HG03060 (cell line): ENCODE results near the gene PRKCG.
A peak's percentile ranks its signal among the peaks of the same experiment; 100 is the strongest.
"Not testable (repeated sequence)": the region's sequence is repeated elsewhere in the genome, so short reads cannot be mapped to it uniquely, and the experiment has no call there.

Experiments
- ATAC-seq: cut with Tn5 transposase; IDR thresholded peaks from one replicate; pipeline ENCODE4 v1.9.1; 2021; ENCODE audit warnings: low read depth, moderate number of reproducible peaks; ENCODE audit not compliant: unreplicated experiment

Gene PRKCG

DNA sequence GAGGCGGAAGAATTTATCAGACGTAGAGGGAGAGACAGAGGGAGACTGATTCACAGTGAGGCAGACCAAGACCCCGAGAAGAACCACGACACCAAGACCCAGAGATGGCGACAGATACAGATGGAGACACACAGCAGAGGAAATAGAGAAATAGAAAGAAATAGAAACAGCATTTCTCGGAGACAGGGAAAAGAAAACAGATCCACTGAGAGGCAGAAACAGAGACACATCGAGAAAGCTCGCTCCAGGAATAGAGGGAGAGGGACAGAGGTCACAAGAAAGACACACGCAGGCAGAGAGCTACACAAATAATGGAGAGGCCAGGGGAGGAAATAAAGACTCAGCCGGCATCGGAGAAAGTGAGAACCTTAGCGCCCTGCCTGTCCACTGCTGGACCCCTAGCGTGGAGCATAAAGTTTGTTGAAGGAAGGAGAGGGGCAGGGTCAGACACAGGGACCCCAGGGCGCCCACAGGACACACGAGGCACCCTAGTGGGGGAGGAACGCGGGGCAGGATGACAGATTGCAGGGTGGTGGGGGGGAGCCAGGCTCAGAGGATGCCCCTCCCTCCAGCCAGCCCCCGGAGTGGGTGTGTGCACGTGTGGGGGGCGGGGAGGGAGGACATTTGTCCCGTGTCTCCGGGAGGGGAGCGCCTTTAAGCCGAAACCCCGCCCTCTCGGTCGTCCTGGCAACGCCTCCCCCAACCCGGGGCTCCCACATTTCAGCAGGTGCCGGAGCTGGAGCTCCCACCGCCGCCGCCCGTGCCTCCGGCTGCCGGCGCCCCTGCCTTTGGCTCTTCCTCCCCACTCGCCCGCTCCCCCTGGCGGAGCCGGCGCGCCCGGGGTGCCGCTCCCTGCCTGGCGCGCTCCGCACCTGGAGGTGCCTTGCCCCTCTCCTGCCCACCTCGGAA lies at the start of gene PRKCG:
TSS of gene PRKCG (plus strand) at position 716 of the 909 bp plus-strand sequence. CDS start 298 bp downstream, outside the sequence.
- ATAC-seq, result no peak

DNA sequence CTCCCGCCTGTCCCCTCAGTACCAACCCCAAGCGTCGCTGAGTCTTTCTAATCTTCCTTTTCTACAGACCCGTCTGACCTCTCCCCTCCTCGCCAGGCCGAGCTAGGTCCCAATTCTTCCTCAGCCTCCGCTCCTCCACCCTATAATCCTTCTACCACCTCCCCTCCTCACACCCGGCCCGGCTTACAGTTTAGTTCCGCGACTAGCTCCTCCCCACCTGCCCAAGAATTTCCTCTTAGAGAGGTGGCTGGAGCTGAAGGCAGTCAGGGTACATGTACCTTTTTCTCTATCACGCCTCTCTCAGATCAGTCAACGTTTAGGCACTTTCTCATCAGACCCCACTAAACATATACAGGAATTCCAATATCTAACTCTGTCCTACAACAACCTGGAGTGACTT lies 49.1 kb upstream of the PRKCG start:
- not testable (repeated sequence) for ATAC-seq

DNA sequence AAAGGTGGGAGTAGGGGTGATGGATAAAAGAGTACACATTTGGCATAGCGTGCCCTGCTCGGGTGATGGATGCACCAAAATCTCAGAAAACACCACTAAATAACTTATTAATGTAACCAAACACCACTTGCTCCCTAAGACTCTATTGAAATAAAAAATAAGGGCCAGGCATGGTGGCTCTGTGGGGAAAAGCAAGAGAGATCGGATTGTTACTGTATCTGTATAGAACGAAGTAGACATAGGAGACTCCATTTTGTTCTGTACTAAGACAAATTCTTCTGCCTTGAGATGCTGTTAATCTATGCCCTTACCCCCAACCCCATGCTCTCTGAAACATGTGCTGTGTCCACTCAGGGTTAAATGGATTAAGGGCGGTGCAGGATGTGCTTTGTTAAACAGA lies 43.6 kb upstream of the PRKCG start:
- ATAC-seq, result not testable (repeated sequence)

DNA sequence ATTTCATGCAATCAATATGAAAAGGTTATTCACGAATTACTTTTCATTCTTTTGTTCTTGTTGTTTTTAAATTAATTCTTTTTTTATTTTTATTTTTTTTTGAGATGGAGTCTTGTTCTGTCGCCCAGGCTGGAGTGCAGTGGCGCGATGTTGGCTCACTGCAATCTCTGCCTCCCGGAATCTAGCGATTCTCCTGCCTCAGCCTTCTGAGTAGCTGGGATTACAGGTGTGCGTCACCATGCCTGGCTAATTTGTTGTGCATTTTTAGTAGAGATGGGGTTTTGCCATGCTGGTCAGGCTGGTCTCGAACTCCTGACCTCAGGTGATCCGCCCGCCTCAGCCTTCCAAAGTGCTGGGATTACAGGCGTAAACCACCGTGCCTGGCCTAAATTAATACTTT lies 41.8 kb upstream of the PRKCG start:
- ATAC-seq, result not testable (repeated sequence)

DNA sequence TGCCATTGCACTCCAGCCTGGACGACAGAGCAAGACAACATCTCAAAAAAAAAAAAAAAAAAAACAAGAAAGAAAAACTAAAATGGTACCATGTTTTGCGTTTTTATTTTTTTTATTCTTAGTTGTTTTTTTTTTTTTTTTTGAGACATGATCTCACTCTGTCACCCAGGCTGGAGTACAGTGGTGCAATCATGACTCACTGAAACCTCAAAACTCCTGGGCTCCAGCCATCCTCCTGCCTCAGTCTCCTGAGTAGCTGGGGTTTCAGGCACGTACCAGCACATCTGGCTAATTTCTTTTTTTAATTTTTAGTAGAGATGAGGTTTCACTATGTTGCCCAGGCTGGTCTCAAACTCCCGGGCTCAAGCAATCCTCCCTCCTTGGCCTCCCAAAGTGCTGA lies 41.1 kb upstream of the PRKCG start:
- ATAC-seq, result not testable (repeated sequence)

DNA sequence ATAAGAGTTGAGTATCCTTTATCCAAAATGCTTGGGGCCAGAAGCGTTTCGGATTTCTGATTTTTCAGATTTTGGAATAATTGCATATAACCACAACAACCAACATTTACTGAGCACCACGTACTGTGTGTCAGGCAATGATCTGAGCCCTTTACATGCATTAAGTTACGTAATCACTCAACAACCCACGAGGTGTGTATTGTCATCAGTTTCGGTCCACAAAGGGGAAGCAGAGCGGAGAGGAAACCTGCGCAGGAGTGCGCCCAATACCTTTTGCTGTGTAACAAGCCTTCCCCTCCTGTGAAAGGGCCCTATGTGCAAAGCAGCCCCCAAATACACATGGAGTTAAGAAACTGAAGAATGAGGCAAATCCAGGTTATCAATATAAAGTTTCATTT lies 37.1 kb upstream of the PRKCG start:
- ATAC-seq, result no peak

DNA sequence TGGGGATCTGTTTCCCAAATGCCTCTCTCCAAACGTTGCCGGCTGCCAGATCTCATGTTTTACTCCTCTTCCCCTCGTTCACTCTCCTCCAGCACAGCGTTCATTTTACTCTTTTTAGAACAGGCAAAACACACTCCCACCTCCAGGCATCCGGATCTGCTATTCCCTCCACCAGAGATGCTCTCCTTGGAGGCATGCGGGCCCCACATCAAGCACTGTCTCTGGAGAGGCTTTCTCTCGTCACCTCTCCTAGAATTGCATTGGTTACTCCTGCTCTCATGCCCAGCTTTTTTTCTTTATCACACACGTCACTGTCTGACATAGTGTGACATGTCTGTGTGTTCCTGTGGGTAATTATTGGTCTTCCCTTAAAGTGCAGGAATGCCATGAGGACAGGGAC lies 34.4 kb upstream of the PRKCG start:
- no peak for ATAC-seq

DNA sequence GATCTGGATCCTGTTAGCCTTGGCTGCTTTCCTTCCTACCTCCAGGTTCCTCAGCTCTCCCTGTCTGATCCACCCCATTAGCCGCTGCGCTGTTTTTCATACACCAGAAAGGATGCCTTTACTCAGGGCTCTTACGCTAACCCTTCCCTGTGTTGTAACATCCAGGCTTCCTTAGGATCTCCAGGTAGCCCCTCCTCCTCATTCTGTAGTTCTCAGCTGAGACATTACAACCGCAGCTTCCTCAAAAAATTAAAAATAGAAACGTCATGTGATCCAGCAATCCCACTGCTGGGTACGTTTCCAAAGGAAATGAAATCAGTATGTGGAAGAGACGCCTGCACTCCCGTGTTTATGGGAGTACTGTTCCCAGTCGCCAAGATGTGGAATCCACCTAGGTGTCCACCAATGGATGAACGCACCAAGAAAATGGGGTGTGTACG lies 32.7 kb upstream of the PRKCG start:
- no peak for ATAC-seq

DNA sequence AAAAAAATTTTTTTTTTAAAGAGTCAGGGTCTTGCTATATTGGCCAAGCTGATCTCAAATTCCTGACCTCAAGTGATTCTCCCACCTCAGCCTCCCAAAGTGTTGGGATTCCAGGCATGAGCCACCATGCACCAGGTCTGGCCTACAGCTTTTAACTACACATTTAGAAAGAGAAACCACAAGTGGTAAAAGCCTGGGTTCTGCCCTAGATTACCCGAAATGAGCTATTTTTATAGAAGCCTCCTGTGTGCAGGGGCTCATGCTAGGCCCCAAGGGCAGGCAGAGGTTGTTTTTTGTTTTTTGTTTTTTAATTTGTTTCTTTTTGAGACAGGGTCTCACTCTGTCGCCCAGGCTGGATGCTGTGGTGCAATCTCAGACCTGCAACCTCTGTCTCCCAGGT lies 28.3 kb upstream of the PRKCG start:
- ATAC-seq, result no peak

DNA sequence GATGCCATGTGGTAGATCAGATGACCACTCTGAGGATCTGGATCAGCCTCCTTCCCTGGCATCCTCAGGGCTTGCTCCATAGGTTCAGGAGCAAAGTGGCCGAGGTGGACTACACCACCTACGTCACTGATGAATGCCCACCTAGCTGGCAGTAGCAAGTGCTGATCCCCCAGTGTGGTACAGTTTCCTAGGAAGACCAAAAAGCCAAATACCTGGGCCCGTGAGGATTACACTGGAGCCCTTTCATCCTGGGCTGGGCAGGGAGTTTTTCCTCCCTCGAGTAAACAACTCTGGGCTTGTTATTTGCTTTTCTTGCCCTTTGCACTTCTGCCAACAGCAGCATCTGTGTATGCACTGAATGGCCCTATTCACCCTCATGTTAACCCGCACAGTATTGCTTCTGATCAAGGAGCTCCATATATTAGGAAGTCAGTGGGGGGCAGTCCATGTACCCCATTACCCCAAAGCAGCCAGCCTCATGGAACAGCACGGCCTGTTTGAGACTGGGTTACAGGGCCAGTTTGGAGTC lies 17.6 kb upstream of the PRKCG start:
- no peak for ATAC-seq

DNA sequence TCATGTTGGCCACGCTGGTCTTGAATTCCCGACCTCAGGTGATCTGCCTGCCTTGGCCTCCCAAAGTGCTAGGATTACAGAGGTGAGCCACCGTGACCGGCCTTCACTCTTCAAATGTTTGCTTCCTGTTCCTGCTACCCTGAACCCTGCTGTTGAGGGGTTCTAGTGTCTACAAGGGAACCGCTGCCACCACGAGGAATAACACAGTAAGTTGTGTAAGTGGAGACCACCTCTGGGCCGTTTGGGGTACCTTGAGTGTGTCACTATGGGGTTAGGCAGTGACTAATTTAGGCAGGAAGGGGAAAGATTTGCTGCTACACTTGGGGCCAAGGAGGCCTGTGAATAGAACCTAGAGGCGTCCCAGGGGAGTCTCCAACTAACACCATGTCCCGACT lies 16.5 kb upstream of the PRKCG start:
- ATAC-seq, result no peak

DNA sequence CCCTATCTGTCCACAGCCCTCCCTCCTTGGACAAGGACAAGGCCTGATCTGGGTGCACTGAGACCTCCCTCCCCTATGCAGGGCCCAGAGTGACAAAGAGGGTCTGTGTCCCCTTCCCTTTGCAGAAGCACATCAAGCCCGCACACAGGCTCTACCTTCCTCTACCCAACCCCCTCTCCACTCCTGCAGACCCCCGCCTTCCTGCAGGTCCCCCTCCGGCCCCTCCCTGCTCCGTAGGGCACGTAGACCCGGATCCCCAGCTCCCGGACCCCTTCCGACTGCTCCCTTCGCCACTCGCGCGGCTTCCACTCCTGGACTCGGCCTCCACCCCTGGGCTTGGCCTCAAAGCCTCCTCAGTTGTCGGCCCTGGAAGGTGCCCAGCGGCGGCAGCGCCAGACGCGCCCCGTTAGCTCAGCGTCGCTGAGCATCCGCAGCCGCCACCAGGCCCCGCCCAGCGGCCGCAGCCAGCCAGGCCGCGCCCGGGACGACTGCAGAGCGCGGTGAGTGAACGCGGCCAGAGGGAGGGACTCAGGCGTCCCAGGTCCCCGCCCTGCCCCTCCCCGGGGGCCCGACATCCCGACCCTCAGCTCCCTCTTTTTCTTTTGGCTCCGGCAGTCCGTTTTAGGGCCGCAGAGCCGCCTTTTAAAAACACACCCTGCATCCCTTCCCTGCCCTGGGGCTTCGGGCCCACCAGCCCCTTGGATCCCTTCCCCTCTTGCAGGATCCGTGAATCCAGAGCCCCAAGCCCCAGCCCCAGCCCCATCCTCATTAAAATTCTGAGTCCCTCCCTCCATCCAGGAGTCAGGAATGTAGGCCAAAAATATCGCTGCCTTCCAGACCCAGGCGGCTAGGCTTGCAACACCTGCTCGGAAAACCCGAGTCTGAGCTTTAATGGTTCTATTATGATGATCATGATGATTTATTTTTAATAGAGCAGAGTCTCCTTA lies 15.8 kb upstream of the PRKCG start:
- ATAC-seq, result no peak

DNA sequence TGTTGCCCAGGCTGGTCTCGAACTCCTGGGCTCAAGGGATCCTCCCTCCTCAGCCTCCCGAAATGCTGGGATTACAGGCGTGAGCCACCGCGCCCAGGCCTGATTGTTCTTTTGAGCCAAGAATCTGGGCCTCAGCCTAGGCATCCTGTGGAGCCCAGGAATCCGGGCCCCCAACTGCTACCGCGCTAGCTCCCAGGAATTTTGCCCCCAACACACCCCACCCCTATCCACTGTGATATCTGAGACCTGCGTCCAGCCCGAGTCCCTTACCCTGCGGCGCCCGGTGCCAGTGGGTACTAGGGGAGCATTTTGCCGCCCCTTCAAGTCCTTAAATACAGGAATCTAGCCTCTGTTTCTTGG lies 15.2 kb upstream of the PRKCG start:
- ATAC-seq, result no peak

DNA sequence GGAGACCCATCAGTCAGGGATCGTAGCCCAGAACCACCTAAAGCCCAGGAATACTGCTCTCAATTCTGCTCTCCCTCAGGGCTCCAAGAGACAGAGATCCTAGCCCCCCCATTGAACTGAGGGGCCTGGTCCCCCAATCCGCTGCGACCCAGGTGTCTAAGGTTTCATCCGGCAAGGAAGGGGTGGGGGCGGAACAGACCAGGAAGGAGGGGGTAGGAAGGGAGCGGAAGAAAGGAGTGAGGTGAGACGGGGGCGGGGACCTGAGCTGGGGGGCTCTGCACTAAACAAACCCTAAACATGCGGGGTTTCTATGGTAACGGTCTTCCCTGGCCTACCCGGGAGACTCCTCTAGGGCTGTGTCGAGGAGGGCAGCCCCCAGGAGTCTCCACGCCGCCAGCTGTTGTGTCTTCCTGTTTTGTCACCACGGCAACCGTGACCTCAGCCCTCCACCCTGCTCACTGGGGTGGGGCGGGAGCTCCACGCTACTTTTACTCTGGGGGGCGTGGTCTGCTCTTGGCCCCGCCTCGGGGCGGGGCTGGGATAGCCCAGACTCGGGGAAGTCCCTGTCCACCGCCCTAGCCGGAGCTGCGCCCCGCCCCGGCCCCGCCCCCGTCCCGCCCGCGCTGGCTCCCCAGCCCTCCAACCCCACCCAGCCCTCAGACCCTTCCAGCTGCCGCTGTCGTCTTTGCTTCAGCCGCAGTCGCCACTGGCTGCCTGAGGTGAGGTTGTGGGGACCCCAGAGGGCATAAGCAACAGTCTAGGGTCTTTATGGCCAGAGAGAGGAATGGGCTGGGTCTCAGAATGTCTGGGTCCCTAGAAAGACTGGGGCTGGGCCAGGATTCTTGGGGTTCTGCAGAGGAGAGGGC lies 14.5 kb upstream of the PRKCG start, which contains the start of gene MYADM:
TSS of gene MYADM (plus strand) at position 659 of the 866 bp plus-strand sequence. CDS start 5,647 bp downstream, outside the sequence.
- peak; percentile 62 for ATAC-seq

DNA sequence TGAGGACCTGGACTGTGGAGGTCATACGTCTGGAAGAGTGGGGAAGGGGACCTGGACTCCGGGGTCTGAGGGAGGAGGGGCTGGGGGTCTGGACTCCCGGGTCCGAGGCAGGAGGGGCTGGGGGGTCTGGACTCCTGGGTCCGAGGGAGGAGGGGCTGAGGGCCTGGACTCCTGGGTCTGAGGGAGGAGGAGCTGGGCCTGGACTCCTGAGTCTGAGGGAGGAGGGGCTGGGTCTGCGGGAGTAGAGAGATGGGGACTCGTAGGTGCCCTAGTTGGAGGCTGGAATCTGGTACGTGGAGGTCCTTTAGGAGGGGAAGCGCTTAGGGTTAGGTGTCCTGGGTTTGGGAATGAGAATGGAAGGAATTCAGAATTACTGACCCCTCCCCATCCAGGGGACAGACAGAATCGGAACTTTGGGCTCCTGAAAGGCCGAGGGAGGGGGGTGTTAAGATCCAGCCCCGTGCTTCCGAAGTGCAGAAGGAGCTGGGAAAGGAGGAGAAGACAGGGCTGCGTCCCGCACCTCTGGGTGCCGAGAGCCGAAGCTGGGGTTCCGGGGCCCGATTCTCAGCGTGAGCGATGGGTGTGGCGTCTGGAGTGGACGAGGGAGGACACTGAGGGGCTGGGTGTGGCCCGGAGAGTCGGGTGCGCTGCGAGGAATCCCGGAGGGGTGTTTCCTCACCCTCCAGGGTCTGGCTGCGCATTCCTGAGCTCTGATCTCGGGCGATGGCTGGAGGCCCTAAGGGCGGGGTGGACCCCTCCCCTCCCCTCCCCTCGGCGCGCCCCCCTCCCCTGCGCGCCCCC lies 13.7 kb upstream of the PRKCG start:
- ATAC-seq, result no peak

DNA sequence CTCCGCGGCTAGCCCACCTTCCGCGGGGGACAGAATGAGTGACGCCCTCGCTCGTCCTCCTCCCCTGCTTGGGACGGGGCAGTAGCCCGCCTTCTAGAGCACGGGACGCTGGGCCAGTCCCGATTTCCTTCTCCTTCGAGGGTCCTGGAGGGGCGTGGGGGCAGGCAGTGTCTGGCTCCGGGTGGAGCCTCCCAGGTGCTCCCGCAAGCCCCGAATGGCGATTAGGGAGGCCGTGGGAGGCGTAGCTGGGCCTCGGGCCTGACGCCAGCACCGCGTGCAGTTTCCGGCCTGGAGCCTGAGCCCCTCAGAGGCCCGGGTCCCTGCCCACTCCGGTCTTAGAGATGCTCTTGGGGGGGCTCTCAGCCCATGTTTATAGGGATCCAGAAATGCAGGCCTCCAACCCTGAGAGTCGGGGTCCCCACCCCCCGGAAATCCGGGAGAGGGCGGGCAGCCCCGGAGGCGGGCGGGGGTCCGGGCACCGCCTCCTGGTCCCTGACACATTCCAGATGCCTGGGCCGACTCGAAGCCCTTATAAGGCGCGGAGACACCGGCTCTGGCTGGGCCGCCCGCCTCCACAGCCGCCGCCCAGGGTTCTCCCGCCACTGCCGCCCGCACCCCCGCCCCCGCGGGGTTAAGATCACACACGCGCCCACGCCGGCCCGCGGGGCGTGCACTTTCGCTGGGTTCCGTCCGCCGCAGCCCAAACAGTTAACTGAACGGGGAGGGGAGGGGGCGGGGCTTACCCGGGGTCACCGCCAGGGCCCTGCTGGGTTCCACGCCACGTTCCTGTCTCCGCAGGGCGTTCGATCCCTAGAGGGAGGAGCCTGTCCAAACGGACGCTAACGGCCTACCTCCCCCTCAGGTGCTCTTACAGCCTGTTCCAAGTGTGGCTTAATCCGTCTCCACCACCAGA lies 12.8 kb upstream of the PRKCG start:
- ATAC-seq, result peak; percentile 33

DNA sequence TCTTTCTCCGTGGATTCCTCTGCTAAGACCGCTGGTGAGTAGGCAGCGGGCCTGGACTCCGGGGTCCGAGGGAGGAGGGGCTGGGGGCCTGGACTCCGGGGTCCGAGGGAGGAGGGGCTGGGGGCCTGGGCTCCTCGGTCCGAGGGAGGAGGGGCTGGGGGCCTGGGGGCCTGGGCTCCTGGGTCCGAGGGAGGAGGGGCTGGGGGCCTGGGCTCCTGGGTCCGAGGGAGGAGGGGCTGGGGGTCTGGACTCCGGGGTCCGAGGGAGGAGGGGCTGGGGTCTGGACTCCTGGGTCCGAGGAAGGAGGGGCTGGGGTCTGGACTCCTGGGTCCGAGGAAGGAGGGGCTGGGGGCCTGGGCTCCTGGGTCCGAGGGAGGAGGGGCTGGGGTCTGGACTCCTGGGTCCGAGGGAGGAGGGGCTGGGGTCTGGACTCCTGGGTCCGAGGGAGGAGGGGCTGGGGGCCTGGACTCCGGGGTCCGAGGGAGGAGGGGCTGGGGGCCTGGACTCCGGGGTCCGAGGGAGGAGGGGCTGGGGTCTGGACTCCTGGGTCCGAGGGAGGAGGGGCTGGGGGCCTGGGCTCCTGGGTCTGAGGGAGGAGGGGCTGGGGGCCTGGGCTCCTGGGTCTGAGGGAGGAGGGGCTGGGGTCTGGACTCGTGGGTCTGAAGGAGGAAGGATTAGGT lies 12.1 kb upstream of the PRKCG start:
- not testable (repeated sequence) for ATAC-seq

DNA sequence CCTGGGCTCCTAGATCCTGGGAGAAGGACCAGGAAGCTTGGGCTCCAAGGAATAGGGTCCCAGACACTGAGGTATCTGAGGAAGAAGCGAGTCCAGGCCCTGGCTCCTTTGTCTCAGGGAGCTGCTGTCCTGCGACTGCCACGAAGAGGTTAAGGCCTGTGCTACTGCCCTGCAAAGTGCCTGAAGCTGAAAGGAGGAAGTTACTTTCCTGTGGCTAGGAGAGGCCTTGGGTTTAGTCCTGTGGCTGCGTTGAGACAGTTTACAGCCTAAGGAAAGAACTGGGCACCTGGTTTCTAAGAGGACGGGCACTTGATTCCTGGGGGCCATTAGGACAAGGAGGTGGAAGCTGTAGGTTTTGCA lies 11.5 kb upstream of the PRKCG start:
- ATAC-seq, result no peak
